Prostate gland (tissue), 2 donors: ENCODE measurements around the gene IFIT1B. TPM values are rescaled to one million over a fixed set of nuclear protein-coding genes. Genes with fewer than 3 reads are reported as not detected.
A peak's percentile ranks its signal among the peaks of the same experiment; 100 is the strongest.

Experiments
- DNase-seq: peaks from one replicate; pipeline ENCODE4 v3.0.0-alpha.2; 2019; ENCODE audit warnings: low spot score
- H3K27ac ChIP-seq, 2 donors: fragments of 200-600 bp; sonication (generic); 2 replicates each; pipeline ENCODE4 v1.5.1; 2017 to 2019
- H3K27me3 ChIP-seq: fragments of 200-600 bp; sonication (generic); replicated peaks from 2 replicates; pipeline ENCODE4 v1.5.1; 2019; ENCODE audit not compliant: insufficient read depth
- H3K36me3 ChIP-seq, 2 donors: fragments of 200-600 bp; sonication (generic); 1 replicate in 1 of 2; 2 replicates in 1 of 2; pipeline versions ENCODE4 v1.5.1 to v1.8.1; 2017 to 2019
- H3K4me1 ChIP-seq: fragments of 200-600 bp; sonication (generic); replicated peaks from 2 replicates; pipeline ENCODE4 v1.5.1; 2019
- H3K4me3 ChIP-seq, 2 donors: fragments of 200-600 bp; sonication (generic); 2 replicates each; pipeline ENCODE4 v1.5.1; 2017 to 2019
- H3K9me3 ChIP-seq: fragments of 200-600 bp; sonication (generic); 2 replicates; pipeline ENCODE4 v1.5.1; 2017
- POLR2A ChIP-seq: fragments of 450-650 bp; IDR thresholded peaks from one replicate; pipeline ENCODE4 v1.6.1; 2016; ENCODE audit warnings: antibody characterized with exemption, mild to moderate bottlenecking
- POLR2AphosphoS5 ChIP-seq: sonication (generic); formaldehyde crosslinking; IDR thresholded peaks from one replicate; pipeline ENCODE4 v1.6.1; 2017; ENCODE audit warnings: antibody characterized with exemption
- WGBS: methylation state at CpG from one replicate; pipeline ENCODE4 v1.1.5; 2018; 5-methylcytosine and 5-hydroxymethylcytosine counted together
- intact Hi-C: fragments of 100-400 bp; cut with DNase I; formaldehyde crosslinking; loops from one replicate; pipeline ENCODE4 v1.14.2; 2022
- total RNA-seq, 2 donors: library from RNA; depleted of rRNA; stranded (reverse); fragments of >200 nt; gene quantifications; one replicate each; pipeline ENCODE4 v1.1.0, GENCODE V29; 2016
- TF ChIP-seq, protein P1 (sequence below), 4 experiments: fragments of 200-600 bp in 2 of 4; fragments of 450-650 bp in 2 of 4; sonication (generic) in 2 of 4; IDR thresholded peaks; 1 replicate in 3 of 4; 2 replicates in 1 of 4; pipeline ENCODE4 v1.5.1; 2016 to 2019; ENCODE audit warnings: antibody characterized with exemption in 4 of 4, mild to moderate bottlenecking in 2 of 4, moderate library complexity in 2 of 4

The IFIT1B gene
- total RNA-seq, 2 donors from 2014 or later: not detected

DNA sequence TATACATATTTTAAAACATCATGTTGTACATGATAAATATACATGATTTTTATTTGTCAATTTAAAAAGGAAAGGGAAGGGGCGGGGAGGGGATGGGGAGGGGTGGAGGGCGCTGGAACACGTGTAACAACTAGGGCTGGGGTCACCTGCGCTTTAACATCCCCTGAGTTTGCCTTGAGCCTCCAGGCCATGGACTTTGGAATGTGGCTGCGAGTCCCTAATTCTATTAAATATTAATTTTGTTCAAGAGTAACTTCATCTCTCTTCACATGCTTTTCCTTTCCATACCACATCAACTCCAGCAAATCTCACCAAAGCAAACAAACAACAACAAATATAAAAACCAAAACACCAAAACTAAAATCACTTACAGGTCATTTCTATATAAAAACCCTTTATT lies 47.1 kb downstream of the IFIT1B start:
- H3K27ac ChIP-seq: no peak overlapping the region
- intact Hi-C loops: loop anchor here (10.0 kb wide), 1 partner anchor 220 kb away; the partner anchor contains the start of gene PANK1
- no peaks in the 10 kb centered on the region for H3K27me3 ChIP-seq
- H3K4me1 ChIP-seq: no peaks in the 10 kb centered on the region
- TF ChIP-seq, protein P1, sequence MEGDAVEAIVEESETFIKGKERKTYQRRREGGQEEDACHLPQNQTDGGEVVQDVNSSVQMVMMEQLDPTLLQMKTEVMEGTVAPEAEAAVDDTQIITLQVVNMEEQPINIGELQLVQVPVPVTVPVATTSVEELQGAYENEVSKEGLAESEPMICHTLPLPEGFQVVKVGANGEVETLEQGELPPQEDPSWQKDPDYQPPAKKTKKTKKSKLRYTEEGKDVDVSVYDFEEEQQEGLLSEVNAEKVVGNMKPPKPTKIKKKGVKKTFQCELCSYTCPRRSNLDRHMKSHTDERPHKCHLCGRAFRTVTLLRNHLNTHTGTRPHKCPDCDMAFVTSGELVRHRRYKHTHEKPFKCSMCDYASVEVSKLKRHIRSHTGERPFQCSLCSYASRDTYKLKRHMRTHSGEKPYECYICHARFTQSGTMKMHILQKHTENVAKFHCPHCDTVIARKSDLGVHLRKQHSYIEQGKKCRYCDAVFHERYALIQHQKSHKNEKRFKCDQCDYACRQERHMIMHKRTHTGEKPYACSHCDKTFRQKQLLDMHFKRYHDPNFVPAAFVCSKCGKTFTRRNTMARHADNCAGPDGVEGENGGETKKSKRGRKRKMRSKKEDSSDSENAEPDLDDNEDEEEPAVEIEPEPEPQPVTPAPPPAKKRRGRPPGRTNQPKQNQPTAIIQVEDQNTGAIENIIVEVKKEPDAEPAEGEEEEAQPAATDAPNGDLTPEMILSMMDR (IDR thresholded peaks at IDR 0.05): no peak
- TF ChIP-seq POLR2AphosphoS5: no peak
- H3K36me3 ChIP-seq: no peaks in the 10 kb centered on the region
- WGBS: 79% methylated on average over 5 of the region's 5 CpGs
- DNase-seq: no peak
- H3K9me3 ChIP-seq: no peaks in the 10 kb centered on the region
- no peak overlapping the region for H3K4me3 ChIP-seq

DNA sequence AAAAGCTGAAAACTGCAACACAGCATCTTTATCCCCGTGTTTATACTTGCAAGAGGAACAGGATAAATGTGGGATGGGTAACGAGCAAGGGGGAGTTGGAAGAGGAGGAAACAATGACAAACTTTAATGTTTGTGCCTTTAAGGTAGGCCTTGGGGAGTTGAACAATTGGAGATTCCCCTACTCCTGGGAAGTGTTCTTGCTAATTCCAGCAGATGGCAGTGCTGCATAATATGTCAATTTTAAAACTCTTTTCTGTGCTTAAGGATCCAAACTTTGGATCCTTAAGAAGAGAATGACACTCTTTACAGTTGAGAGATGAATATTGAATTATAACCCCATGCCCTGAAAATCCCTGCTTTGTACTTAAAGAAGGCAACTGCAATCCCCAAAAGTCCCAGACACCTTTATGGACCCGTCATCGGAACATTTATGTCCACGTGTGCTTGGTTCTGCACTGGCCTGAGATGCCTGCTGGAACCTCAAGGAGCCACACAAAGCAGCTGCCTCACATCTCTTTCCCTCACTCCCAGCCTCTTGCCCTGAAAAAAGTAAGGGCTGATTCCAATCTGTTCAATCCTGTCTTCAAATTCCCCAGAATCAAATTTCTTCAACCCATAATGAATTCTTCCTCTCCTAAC lies 48.5 kb downstream of the IFIT1B start:
- H3K9me3 ChIP-seq: no peaks in the 10 kb centered on the region
- no peaks in the 10 kb centered on the region for H3K4me1 ChIP-seq
- intact Hi-C loops: loop anchor here (10.0 kb wide), 1 partner anchor 218 kb away; the partner anchor contains the start of gene PANK1
- H3K4me3 ChIP-seq: no peak overlapping the region
- no peak for TF ChIP-seq POLR2AphosphoS5
- TF ChIP-seq, protein P1 (IDR thresholded peaks at IDR 0.05): peak; percentile 56 to 80 (median 78)
- WGBS: 55% methylated on average over 5 of the region's 5 CpGs
- no peak overlapping the region for H3K27ac ChIP-seq
- DNase-seq: no peak
- no peaks in the 10 kb centered on the region for H3K27me3 ChIP-seq
- H3K36me3 ChIP-seq: no peaks in the 10 kb centered on the region

DNA sequence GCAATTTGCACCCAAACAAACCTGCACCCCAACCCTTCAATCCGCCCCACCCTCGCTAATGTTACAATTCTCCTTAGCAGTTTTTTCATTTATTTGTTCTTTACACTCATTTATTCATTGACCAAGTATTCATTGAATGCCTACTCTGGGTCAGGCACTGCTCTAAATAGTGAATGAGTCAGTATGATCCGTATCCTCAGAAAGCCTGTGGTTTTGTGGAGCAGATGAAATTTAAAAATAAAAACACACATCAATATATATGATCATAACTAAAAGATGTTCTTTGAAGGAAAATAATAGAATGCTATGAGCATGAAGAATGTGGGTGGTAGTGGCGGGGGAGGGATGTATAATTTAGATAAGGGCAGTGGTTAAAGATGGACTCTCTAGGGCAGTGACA lies 49.8 kb downstream of the IFIT1B start:
- TF ChIP-seq, protein P1 (IDR thresholded peaks at IDR 0.05): no peak
- TF ChIP-seq POLR2A (no peak), POLR2AphosphoS5 (no peak)
- Histone ChIP-seq H3K4me3 (no peak overlapping the region), H3K27me3 (no peaks in the 10 kb centered on the region), H3K36me3 (no peaks in the 10 kb centered on the region), H3K9me3 (no peaks in the 10 kb centered on the region), H3K4me1 (no peaks in the 10 kb centered on the region), H3K27ac (no peak overlapping the region)
- 92% methylated on average over 4 of the region's 4 CpGs for WGBS
- intact Hi-C loops: loop anchor here (1.0 to 10.0 kb wide), 2 partner anchors 138 to 217 kb away; partner anchors contain the start of gene PANK1
- no peak for DNase-seq

DNA sequence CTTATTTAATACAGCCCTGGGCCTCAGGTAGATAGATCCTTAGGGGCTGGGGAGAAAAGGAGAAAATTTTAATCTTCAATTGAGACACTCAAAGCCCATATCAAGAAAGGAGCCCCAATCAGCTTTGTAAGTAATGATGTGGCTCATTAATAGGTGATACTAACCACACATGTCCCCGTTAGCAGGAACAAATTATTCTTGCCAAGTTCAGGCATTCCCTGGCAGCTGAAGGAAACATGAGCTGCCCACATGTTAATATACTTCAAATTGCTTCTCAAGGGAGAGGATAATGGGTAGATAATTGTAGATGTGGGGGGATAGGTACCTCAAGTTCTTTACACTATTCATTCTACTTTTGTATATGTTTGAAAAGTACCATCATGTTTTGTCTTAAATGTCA lies 51.0 kb downstream of the IFIT1B start:
- TF ChIP-seq, protein P1 (IDR thresholded peaks at IDR 0.05): no peak
- TF ChIP-seq POLR2AphosphoS5: no peak
- no peak for TF ChIP-seq POLR2A
- no peaks in the 10 kb centered on the region for H3K27me3 ChIP-seq
- intact Hi-C loops: loop anchor here (10.0 kb wide), 1 partner anchor 216 kb away; the partner anchor contains the start of gene PANK1
- H3K4me1 ChIP-seq: no peaks in the 10 kb centered on the region
- no peak overlapping the region for H3K4me3 ChIP-seq
- no peaks in the 10 kb centered on the region for H3K9me3 ChIP-seq
- no peak overlapping the region for H3K27ac ChIP-seq
- WGBS: 15% methylated on average over 1 of the region's 1 CpG
- no peaks in the 10 kb centered on the region for H3K36me3 ChIP-seq
- no peak for DNase-seq

DNA sequence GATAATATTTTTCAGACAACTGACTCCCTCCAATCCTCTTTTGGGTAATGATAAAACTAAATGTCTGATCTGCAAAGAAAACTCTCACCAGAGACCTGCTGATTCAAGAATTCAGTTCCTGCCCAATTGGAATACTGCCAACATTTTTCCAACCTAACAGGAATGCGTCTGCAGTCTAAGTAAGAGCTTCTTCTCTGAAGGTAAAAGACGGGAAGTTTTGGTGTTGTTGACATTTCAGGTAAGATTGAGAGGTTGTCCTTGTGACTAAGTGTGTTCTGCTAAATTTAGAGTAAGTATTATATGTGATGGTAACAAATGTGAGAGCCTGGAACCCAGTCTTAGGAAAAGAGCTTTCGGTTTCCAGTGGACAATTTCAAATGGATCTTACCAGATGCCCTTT lies 54.1 kb downstream of the IFIT1B start:
- WGBS: 45% methylated on average over 3 of the region's 3 CpGs
- TF ChIP-seq POLR2AphosphoS5 (no peak), POLR2A (no peak)
- TF ChIP-seq, protein P1 (IDR thresholded peaks at IDR 0.05): no peak
- Histone ChIP-seq H3K9me3 (no peaks in the 10 kb centered on the region), H3K27me3 (no peaks in the 10 kb centered on the region), H3K4me1 (no peaks in the 10 kb centered on the region), H3K36me3 (no peaks in the 10 kb centered on the region), H3K4me3 (no peak overlapping the region), H3K27ac (no peak overlapping the region)
- DNase-seq: no peak
- intact Hi-C loops: no loop called here
